GM21381 (cell line): ENCODE results near the gene TCF7L2.

Source experiments
- ATAC-seq: cut with Tn5 transposase; IDR thresholded peaks from one replicate; pipeline ENCODE4 v1.9.1; 2021; ENCODE audit warnings: mild to moderate bottlenecking, moderate library complexity; ENCODE audit not compliant: unreplicated experiment

The TCF7L2 gene

DNA sequence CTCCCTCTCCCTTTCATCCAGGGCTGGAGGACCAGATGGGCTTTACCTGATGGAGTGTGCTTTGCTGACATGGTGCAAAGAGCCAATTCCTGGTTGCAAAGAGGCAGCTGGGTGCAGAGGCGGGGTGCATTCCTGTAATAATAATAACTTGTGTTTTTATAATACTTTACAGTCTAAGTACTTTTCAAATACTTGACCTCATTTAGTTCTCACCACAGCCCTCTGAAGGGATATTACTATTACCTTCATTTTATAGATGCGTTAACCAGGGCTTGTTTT is 70.4 kb downstream of the TCF7L2 start:
- no peak for ATAC-seq

DNA sequence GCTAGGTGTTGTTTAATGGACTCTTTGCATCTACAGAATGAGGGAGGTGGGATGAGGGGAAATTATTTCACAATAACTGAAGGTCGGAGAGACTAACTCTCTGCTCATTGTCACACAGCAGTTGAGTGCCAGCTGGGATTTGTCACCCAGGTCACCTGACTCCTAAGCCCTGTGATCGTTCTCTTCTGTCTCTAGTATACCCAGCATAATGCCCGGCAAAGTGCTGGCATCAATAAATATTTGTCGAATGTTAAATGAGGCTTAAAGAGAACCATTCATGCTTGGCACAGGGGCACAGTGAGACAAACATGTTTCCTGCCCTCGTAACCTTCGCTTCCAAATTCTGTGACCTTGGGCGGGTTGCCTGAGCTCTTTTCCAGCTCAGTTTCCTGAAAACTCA is 70.8 kb downstream of the TCF7L2 start:
- no peak for ATAC-seq

DNA sequence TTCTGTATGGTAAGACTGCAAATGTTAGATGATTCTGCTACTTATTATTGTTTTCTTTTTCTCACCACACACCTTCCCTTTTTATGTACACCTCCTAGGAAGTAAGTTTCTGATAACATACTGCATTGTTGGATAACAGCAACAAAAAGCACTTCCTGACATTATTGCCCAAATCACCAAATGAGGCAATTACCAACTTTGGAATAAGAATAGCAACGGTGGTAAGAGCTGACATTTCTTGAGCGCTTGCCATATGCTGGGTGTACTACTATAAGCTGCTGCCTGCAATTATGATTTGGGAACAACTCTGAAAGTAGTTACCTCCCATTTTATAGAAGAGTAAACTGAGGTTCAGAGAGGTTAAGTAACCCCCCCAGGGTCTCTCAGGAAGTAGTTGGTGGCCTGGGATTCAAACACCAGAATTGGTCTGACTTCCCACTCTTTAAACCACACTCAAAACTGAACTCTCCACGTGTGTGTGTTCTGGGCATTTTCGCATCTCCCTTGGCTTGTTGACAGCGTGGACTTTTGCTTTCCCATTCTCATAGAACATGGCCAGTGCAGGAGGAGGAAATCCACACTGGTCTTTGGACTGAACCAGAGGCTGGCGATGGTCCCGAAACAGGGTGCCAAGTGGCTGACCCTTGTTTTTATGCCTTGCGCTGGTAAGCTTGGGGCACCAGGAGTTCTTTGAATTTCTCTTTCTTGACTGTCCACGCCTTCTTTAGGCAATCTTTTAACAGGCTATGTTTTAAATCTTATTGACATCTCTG is 71.4 kb downstream of the TCF7L2 start:
- ATAC-seq: no peak

DNA sequence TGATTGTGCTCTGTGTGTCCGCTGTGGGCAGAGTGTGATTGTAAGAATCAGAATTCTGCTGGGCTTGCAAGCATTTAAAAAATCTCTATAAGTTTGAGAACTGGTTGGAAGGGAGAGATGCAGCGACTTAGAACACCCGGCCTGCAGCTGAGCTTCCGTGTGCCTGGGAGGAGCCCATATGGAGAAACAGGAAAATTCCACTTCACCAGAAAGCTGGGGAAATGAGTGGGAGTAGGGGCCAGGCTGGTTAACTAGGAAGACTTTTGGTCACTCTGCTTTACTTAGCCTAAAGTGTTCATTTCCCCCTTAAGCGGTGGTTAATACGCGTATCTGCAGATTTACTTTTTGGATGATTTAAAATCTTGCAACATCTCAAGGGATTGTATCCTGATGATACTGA is 72.2 kb downstream of the TCF7L2 start:
- ATAC-seq: no peak

DNA sequence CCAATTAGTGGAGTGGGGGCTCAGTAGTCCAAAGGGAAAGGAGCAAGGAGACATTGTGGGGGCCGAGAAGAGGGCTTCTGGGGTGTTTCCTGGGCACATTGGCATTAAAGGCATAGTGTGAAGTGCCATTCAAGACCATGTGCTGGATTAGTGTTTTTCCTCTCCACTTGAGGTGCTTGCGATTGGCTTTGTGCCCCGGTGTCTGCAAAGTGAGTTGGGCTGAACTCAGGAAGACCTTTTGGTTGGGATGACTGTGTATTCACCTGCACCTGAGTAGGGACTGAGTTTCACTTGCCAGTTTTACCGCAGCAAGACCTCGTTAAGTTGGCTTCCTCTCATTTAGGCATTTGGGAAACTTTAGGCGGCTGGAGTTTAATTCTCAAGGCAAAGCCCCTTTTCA is 73.0 kb downstream of the TCF7L2 start:
- ATAC-seq: no peak

DNA sequence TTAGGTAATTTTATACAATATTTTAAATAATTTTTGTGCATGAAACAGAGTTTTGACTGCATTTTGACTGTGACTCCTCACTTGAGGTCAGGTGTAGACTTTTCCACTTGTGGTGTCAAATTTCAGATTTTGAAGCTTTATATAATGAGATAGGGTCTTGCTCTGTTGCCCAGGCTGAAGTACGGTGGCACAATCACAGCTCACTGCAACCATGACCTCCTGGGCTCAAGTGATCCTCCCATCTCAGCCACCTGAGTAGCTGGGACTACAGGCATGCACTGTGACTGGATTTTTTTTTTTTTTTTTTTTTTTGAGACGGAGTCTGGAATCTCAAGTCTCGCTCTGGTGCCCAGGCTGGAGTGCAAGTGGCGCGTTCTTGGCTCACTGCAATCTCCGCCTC is 74.9 kb downstream of the TCF7L2 start:
- no peak for ATAC-seq

DNA sequence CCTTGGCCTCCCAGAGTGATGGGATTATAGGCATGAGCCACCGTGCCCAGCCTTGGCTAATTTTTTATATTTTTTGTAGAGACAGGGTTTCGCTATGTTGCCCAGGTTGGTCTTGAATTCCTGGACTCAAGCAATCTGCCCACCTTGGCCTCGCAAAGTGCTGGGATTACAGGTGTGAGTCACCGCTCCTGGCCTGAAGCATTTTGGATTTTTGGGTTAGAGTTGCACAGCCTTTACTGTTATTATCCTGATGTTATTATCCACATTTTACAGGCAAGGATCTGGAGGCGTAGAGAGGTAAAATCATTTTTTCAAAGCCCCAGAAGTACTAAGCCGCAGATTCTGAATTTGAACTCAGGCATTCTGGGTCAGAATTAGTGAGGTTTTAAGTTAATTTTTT is 75.4 kb downstream of the TCF7L2 start:
- ATAC-seq: no peak

DNA sequence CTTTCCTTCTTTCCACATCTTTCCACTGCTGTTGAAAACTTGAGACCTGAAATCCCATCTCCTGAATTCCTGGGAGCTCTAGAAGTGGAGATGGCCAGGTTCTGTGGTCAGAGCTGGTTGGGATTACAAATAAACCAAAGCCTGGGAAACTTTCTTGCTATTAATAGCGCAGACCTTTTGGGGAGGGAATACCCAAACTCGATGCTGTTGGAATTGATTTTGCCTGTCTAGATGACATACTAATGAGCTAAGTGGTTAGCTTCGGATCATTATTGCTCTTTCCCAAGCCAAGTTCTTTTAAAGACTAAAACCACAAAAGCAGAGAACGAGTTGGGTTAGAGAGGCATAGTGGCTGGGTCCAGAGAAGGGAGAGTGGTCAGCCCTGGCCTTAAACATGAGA is 76.6 kb downstream of the TCF7L2 start:
- ATAC-seq: no peak

DNA sequence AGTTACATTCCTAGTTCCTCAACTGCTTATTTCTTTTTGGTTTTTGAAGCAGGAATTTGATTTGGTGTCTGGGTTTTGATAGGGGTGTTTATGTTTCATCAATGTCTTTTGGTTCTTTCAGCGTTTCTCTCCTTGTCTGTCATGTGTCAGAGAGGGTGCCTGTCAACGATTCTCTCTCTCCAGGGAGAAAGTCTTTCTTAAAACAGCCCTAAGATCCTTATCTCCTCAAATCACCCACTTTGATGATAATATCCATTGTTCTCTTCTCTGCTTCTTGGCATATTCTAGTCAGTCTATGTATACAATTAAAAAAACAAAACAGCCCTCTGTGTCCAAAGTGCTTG is 77.2 kb downstream of the TCF7L2 start:
- ATAC-seq: no peak

DNA sequence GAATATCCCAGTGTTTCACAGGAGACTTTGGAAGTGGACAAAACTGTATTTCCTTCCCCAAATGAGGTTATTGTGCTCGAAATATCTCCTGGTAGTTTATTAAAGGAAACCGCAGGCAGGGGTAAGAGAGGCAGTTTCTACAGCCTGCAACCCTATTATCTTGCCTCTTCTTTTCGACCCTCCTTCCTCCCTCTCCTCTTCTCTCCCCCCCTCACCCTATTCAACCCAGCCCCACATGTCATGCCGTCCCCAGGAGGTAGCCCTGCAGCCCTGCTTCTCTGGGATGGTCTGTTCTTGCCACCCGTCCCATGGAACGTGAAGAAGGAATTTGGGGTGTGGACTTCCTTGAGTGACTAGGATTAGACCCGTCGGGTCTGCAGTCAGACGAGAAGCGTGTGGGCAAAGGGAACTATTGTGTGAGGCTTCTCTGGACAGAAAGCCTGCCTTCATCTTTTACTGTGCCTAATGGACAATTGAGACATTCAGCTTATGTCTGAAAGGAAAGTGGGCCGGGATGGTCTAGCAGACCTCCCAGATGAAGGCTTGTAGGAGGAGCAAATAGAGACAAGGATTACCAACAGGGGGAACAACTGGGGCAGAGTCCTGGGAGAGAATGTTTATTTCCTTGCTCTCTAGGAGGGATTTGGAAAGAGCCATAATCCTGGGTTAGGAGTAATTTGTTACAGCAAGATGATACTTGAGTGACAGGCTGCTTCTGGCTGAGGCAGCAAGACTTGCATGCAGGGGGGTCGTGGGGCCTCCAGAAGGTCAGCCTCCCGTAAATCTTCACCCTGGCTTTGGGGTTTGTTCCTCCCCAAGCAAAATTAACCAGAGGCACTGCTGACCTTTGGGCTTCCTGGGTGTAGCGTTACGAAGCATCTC is 77.8 kb downstream of the TCF7L2 start:
- ATAC-seq: no peak

DNA sequence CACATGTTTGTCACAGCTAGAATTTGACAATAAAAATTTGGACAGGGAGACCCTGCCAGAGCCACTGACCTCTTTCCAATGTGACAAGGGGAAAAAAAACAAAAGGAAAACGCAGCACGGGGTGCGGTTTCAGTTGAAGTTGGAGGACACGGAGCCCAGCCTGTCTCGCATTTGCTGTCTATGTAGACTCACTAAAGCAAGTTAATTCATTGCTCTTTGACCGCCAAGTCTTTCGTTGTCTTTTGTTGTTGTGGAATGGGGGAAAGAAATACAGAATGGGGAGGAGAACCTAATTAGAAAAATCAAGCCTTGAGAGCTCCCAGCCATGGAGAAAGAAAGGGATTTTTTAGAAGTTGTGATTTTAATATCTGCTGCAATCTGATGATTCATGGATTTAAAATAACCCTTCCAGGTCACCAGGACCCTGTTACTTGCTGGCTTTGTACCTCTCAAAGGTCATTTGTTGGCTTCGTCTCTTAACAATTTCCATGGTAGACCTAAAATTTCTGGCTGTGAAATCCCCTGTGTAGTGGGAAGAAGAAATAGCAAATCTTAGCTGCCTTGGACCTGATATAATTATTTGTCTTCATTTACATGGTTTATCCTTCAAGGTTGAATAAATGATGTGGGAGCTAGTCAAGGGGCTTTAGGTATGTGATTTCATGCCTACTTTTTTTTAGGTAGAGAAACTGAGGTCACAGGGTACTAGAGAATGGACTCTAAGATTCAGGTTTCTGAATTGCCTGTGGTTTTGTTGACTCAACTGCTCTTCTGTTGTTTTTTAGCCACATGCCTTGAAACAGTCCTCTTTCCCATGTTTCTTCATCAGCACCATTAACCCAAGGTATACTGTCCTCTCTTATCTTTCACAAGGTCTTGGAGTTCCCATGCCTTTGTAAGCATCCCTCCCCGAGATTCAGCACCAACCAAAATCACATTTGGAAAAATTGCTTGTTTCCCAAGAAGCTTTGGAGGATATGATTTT is 78.7 kb downstream of the TCF7L2 start:
- no peak for ATAC-seq

DNA sequence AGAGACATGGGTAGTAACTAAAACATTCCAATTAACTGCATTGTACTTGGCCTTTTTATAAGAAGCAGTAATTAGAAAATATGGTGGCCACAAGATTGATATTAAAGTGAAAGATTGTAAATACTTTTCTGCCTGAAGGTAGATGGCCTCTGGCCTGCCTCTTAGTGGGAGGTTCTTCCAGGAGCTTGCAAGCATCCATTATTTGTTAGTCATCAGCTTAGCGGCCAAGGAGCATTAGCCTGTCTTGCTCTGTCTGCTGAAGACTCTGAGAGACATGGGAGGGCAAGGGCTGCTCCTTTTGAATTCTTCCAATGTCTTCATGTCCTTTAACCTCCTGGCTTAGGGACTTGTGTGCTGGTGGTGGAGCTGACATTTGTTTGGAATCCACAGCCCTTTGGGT is 80.4 kb downstream of the TCF7L2 start:
- no peak for ATAC-seq

DNA sequence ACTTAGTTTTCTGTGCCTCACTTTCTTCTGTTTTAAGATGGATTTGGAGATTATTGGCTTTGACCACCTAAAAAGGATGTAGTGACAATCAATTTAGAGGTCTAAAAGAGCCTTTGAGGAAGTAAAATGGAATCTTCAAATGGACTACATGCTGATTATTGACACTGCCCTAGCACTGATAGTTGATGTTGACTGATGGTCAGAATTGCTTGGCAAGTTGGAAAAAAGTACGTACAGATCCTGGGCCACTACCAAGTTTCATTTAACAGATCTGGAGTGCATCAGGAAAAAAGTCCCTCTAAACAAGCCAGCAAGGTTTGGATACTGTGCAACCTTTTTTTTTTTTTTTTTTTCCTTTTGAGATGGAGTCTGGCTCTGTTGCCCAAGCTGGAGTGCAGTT is 81.1 kb downstream of the TCF7L2 start:
- no peak for ATAC-seq

DNA sequence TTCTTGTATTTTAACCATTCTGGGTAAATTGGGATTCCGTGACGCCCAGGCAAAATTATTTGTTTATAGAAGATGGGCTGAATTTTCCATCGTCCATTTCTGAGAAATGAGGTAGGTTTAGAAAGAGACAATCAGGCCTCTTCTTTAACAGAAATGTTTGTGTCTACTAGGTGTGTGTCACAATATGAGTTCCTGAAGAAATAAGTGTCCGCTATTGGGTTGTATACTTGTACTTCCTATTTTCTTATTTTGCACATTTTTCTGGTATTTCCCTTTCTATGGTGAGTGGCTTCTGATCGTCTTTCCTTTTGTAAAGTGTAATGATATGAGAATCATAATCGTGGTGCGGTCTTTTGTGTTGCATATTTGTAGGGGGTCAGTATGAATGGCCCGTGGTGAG is 83.9 kb downstream of the TCF7L2 start:
- ATAC-seq: no peak

DNA sequence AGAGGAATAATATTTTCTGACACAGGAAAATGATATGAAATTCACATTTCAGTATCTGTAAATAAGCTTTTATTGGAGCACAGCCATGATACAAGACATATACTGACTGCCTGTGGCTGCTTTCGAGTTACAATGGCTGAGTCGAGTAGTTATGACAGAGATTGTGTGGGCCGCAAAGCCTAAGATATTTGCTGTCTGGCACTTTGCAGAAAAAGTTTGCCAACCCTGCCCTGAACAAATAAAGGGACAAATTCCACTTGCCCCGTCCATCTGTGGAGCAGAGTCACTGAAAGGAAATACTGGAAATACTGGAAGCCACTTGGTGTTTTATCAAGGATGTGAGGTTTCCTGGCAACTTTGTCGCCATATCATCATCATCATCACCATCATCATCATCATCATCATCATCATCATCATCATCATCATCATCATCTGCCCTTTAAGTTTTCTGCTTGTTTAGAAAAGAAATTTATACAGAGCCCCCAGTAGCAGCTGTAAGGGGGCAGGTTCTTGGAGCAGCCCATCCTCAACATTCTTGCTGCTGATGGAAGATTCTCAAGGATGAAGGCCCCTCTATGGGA is 85.8 kb downstream of the TCF7L2 start:
- no peak for ATAC-seq

DNA sequence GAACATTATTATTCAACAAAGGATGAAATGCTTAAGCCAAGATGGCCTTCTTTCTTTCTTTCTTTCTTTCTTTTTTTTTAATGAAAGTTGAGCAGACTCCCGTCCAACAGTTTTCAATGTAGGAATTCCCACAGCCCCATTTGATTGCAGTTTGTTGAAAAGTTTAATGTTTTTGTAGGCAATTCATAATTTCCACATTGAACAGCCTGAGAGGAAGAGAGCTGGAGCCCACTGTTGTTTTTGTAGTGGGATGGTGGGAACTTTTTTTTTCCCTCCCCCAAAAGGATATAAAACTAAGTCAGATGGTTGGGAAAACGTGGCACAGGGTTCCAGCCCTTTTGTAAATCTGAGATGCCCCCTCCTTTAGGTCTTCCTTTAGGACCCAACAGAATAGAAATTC is 86.6 kb downstream of the TCF7L2 start:
- no peak for ATAC-seq

DNA sequence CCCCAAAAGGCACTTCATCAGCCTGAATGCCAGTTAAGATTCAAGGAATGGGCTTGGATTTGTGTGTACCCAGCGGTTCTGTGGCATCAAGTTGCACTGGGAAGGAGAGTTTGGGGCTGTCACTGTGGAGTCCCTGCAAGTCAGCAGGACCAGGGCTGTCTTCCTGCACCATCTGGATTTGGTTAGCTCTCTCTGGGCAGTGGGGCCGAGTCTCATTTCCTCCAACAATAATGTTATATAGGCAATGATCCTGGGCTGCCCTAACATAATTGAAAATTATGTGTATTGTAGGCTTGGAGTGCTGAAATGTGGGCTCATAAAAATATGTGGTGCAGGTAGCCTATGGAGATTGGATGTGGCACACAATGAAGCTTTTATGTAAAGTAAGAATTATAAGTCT is 87.2 kb downstream of the TCF7L2 start:
- ATAC-seq: no peak

DNA sequence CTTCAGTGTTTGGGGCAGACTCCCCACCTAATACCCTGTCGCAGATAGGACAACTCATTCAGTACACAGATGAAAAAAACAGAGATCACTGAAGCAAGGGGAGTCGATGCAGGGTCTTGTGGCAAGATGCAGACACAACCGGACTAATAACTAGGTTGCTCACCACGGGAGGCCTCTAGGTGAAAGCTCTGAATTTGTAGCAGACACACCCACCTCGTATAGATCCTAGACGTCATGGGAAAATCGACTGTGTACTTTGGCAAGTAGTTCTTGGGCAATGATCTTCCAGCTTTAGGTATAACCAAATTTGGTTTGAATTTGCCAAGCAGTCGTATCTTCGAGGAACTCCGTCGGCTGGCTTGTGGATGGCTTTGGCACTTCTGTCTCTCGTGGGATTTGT is 88.1 kb downstream of the TCF7L2 start:
- no peak for ATAC-seq

DNA sequence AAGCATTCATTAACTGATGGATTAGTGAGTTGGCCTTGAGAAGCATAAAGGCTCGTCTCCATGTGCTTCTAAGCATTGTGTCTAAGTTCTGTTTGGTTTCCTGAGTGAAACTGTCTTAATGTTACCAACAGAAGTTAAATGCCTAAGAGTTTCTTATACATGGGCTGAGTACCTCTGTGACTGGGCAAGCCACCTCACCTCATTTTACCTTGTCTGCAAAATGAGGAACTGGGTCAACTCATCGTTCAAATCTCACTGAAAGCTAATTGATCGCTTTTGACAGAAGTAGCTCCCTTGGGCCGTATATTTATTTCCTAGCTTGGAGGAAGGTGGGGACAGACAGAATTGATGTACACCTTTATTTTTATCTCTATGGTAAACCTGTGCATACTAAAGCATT is 88.9 kb downstream of the TCF7L2 start:
- ATAC-seq: no peak

DNA sequence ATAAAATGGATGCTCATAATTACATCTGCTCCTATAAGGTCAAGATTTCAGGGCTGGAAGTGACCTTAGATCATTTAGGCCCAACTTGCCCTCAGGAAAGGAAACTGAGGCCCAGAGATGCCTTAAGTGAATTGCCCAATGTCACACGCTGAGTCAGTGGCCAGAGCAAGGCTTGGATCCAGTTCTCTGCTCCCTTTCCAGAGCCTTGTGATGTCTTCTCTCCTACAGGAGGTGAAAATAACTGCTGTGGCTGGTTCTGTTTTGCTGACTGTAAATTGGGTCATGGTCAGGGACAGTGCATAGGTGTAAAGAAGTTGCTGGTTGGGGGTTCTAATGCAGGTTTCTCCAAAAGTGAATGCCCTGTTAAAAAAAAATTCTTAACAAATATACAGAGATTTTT is 91.3 kb downstream of the TCF7L2 start:
- ATAC-seq: no peak
